HCT116 (cell line): ENCODE results near the gene CNPY2. TPM values are rescaled to one million over a fixed set of nuclear protein-coding genes. Genes with fewer than 3 reads are reported as not detected.
"Not testable (repeated sequence)": the region's sequence is repeated elsewhere in the genome, so short reads cannot be mapped to it uniquely, and the experiment has no call there.

ENCODE experiments used
- ATAC-seq: fragments of 200-7000 bp; cut with Tn5 transposase; 2 replicates; pipeline ENCODE4 v1.9.1; 2020; ENCODE audit warnings: mild to moderate bottlenecking, moderate library complexity
- BruUV-seq: library from RNA; stranded (reverse); fragments of 400-500 nt; replicated peaks from 2 replicates; lab custom pipeline; 2021; lab: Mats Ljungman, UMichigan
- CTCF ChIA-PET: fragments of 300-600 bp; sonication (Branson Sonifier 250); formaldehyde crosslinking; loops from one replicate; lab custom pipeline; 2021; ENCODE audit warnings: antibody characterized with exemption; lab: Charles Lee
- POLR2A ChIA-PET: fragments of 300-600, 350-600 bp; sonication (Branson Sonifier 250); formaldehyde crosslinking; loops from one replicate; lab custom pipeline; 2021; ENCODE audit warnings: antibody characterized with exemption; lab: Charles Lee
- RAD21 ChIA-PET, 2 experiments: fragments of 300-600 bp; sonication (Branson Sonifier 250); formaldehyde crosslinking; loops; one replicate each; lab custom pipeline; 2023; ENCODE audit warnings: low total read pairs in 2 of 2; ENCODE audit not compliant: uncharacterized antibody in 2 of 2, unreplicated experiment in 2 of 2, low non-redundant PET in 1 of 2; lab: Charles Lee
- DNase-seq: peaks from one replicate; pipeline ENCODE4 v3.0.0-alpha.2; 2010; ENCODE audit warnings: low read depth, low spot score
- H2AFZ ChIP-seq: fragments of 200-600 bp; shearing (Covaris generic), sonication (generic); 2 replicates; pipeline ENCODE4 v1.6.1; 2017; ENCODE audit warnings: low read depth, mixed run types, mixed read lengths, antibody characterized with exemption, low read length; ENCODE audit not compliant: poor library complexity, severe bottlenecking
- H3K27ac ChIP-seq: 2 replicates; pipeline ENCODE4 v1.5.1; 2012; ENCODE audit warnings: low read depth, low read length
- H3K27me3 ChIP-seq: fragments of 200-600 bp; sonication (generic); 2 replicates; pipeline ENCODE4 v1.6.1; 2016; ENCODE audit warnings: mixed run types, low read length, mixed read lengths; ENCODE audit not compliant: insufficient read depth
- H3K36me3 ChIP-seq, 2 experiments: fragments of 200-500 bp in 1 of 2; fragments of 200-600 bp in 1 of 2; sonication (Bioruptor generic) in 1 of 2; sonication (generic) in 1 of 2; 2 replicates each; pipeline versions ENCODE4 v1.5.1 to v1.6.1; 2014 to 2016; ENCODE audit warnings: low read length in 2 of 2, inconsistent platforms in 1 of 2, mixed read lengths in 1 of 2, mixed run types in 1 of 2; ENCODE audit not compliant: insufficient read depth in 2 of 2, control insufficient read depth in 1 of 2
- H3K4me1 ChIP-seq, 2 experiments: fragments of 200-600 bp in 1 of 2; sonication (generic) in 1 of 2; 2 replicates each; pipeline versions ENCODE4 v1.5.1 to v1.6.1; 2012 to 2017; ENCODE audit warnings: low read length in 2 of 2, inconsistent platforms in 1 of 2, mild to moderate bottlenecking in 1 of 2, mixed read lengths in 1 of 2, mixed run types in 1 of 2, moderate library complexity in 1 of 2; ENCODE audit not compliant: insufficient read depth in 2 of 2, control insufficient read depth in 1 of 2
- H3K4me2 ChIP-seq: fragments of 200-600 bp; sonication (generic); 2 replicates; pipeline ENCODE4 v1.6.1; 2017; ENCODE audit warnings: mixed run types, low read length, mixed read lengths
- H3K4me3 ChIP-seq, 2 experiments: fragments of 200-600 bp in 1 of 2; sonication (generic) in 1 of 2; replicated peaks in 1 of 2; 2 replicates each; pipeline ENCODE4 v1.5.1; 2011 to 2016; ENCODE audit warnings: low read length in 2 of 2, control low read depth in 1 of 2, low read depth in 1 of 2, mild to moderate bottlenecking in 1 of 2, mixed read lengths in 1 of 2, mixed run types in 1 of 2
- H3K79me2 ChIP-seq: fragments of 200-600 bp; sonication (generic); 2 replicates; pipeline ENCODE4 v1.6.1; 2017; ENCODE audit warnings: mild to moderate bottlenecking, mixed run types, low read length, moderate library complexity, mixed read lengths; ENCODE audit not compliant: insufficient read depth
- H3K9ac ChIP-seq: fragments of 200-600 bp; sonication (generic); 2 replicates; pipeline ENCODE4 v1.6.1; 2016; ENCODE audit warnings: low read length, mixed read lengths
- H3K9me2 ChIP-seq: fragments of 200-600 bp; sonication (generic), shearing (Covaris generic); 2 replicates; pipeline ENCODE4 v1.6.1; 2017; ENCODE audit warnings: mixed run types, mild to moderate bottlenecking, moderate library complexity; ENCODE audit not compliant: insufficient read depth
- H3K9me3 ChIP-seq, 2 experiments: fragments of 200-500 bp in 1 of 2; fragments of 200-600 bp in 1 of 2; sonication (Bioruptor generic) in 1 of 2; sonication (generic) in 1 of 2; 2 replicates each; pipeline ENCODE4 v1.6.1; 2014 to 2017; ENCODE audit warnings: low read length in 2 of 2, mixed read lengths in 2 of 2, inconsistent platforms in 1 of 2, low read depth in 1 of 2, mild to moderate bottlenecking in 1 of 2, mixed run types in 1 of 2, moderate library complexity in 1 of 2; ENCODE audit not compliant: control insufficient read depth in 1 of 2, insufficient read depth in 1 of 2
- H4K20me1 ChIP-seq: fragments of 200-600 bp; sonication (generic), shearing (Covaris generic); 2 replicates; pipeline ENCODE4 v1.6.1; 2017; ENCODE audit warnings: mixed run types, mild to moderate bottlenecking, moderate library complexity; ENCODE audit not compliant: insufficient read depth
- CBX3 ChIP-seq: IDR thresholded peaks from 2 replicates; pipeline ENCODE4 v1.6.1; 2012; ENCODE audit warnings: low read depth
- CEBPB ChIP-seq: IDR thresholded peaks from 2 replicates; pipeline ENCODE4 v1.6.1; 2012; ENCODE audit warnings: low read depth
- ELF1 ChIP-seq: IDR thresholded peaks from 2 replicates; pipeline ENCODE4 v1.6.1; 2012; ENCODE audit warnings: low read depth, borderline replicate concordance
- EZH2 ChIP-seq: fragments of 200-600 bp; sonication (generic); IDR thresholded peaks from 2 replicates; pipeline ENCODE4 v1.6.1; 2017; ENCODE audit warnings: antibody characterized with exemption, mixed run types
- FOSL1 ChIP-seq: IDR thresholded peaks from 2 replicates; pipeline ENCODE4 v1.6.1; 2012; ENCODE audit warnings: low read depth
- JUND ChIP-seq: IDR thresholded peaks from 2 replicates; pipeline ENCODE4 v1.6.1; 2012
- MAX ChIP-seq: IDR thresholded peaks from 2 replicates; pipeline ENCODE4 v1.6.1; 2012
- REST ChIP-seq: IDR thresholded peaks from 2 replicates; pipeline ENCODE4 v1.6.1; 2012; ENCODE audit warnings: low read depth
- SIN3A ChIP-seq: IDR thresholded peaks from 2 replicates; pipeline ENCODE4 v1.6.1; 2012; ENCODE audit warnings: low read depth
- SP1 ChIP-seq: IDR thresholded peaks from 2 replicates; pipeline ENCODE4 v1.6.1; 2012; ENCODE audit warnings: low read depth
- SRF ChIP-seq: IDR thresholded peaks from 2 replicates; pipeline ENCODE4 v1.6.1; 2012; ENCODE audit warnings: low read depth
- TCF7L2 ChIP-seq: IDR thresholded peaks from 2 replicates; pipeline ENCODE4 v1.7.0; 2011; ENCODE audit warnings: borderline replicate concordance, inconsistent platforms; ENCODE audit not compliant: insufficient read depth, insufficient read length; ENCODE audit errors: extremely low read depth
- YY1 ChIP-seq: IDR thresholded peaks from 2 replicates; pipeline ENCODE4 v1.6.1; 2011; ENCODE audit warnings: low read length, low read depth, moderate library complexity, mild to moderate bottlenecking; ENCODE audit not compliant: insufficient replicate concordance; ENCODE audit errors: extremely low read depth
- ZBTB33 ChIP-seq: IDR thresholded peaks from 2 replicates; pipeline ENCODE4 v1.6.1; 2011; ENCODE audit warnings: mild to moderate bottlenecking, low read length, moderate library complexity; ENCODE audit not compliant: insufficient replicate concordance; ENCODE audit errors: extremely low read depth
- ZFX ChIP-seq: fragments of 450-650 bp; IDR thresholded peaks from 2 replicates; pipeline ENCODE4 v1.6.1; 2017
- intact Hi-C: fragments of 100-400 bp; cut with micrococcal nuclease; formaldehyde crosslinking; loops from 2 replicates; pipeline ENCODE4 v1.10.0; 2022
- total RNA-seq: library from RNA; stranded (reverse); gene quantifications from one replicate; pipeline ENCODE4 v1.2.1, GENCODE V29; 2021; ENCODE audit not compliant: unreplicated experiment

Gene CNPY2
- total RNA-seq, 1 experiment from 2014 or later: 109 TPM

- H2AFZ ChIP-seq, CTCF ChIA-PET, H3K4me3 ChIP-seq, H3K36me3 ChIP-seq, DNase-seq, H3K9me2 ChIP-seq, H3K27me3 ChIP-seq, RAD21 ChIA-PET, H4K20me1 ChIP-seq, H3K27ac ChIP-seq, ATAC-seq, H3K9me3 ChIP-seq, H3K4me2 ChIP-seq, H3K79me2 ChIP-seq, H3K9ac ChIP-seq, intact Hi-C loops, H3K4me1 ChIP-seq, BruUV-seq: not testable (repeated sequence)
- POLR2A ChIA-PET: interaction anchor here (0.7 kb wide), 1 partner anchor 66 kb away, joined by 3 read pairs; no protein-coding TSS in a partner anchor
These were observed 26.5 kb upstream of the CNPY2 start for GRCh38 chr12:56342290-56342689.

GRCh38 chr12:56341616-56342015 is 25.8 kb upstream of the CNPY2 start:
- BruUV-seq: no TSS peak
- no peak overlapping the region for H3K4me2 ChIP-seq
- no peaks in the 10 kb centered on the region for H3K79me2 ChIP-seq
- no peak for TF ChIP-seq FOSL1
- TF ChIP-seq ELF1: no peak
- no peak for TF ChIP-seq JUND
- no peak for TF ChIP-seq YY1
- no peak for TF ChIP-seq EZH2
- no peak for TF ChIP-seq SP1
- no peak for TF ChIP-seq ZFX
- TF ChIP-seq MAX: no peak
- TF ChIP-seq CEBPB: no peak
- no peak for TF ChIP-seq SRF
- no peak for TF ChIP-seq CBX3
- TF ChIP-seq REST: no peak
- no peak for TF ChIP-seq ZBTB33
- TF ChIP-seq SIN3A: no peak
- TF ChIP-seq TCF7L2: no peak
- H4K20me1 ChIP-seq: no peaks in the 10 kb centered on the region
- no peaks in the 10 kb centered on the region for H3K27me3 ChIP-seq
- no peak overlapping the region for H2AFZ ChIP-seq
- POLR2A ChIA-PET: interaction anchor here (0.7 kb wide), 2 partner anchors 18 to 65 kb away, joined by 3 read pairs; partner anchors contain the start of gene STAT2
- no peaks in the 10 kb centered on the region; a peak in 1 of 4 replicates for H3K4me1 ChIP-seq
- no peaks in the 10 kb centered on the region for H3K9me2 ChIP-seq
- intact Hi-C loops: no loop called here
- CTCF ChIA-PET: no interaction called here
- no peak for DNase-seq
- H3K9ac ChIP-seq: no peak overlapping the region
- H3K27ac ChIP-seq: no peak overlapping the region
- RAD21 ChIA-PET: no interaction called here
- ATAC-seq: no peak
- no peak overlapping the region for H3K4me3 ChIP-seq
- no peaks in the 10 kb centered on the region for H3K9me3 ChIP-seq
- peaks cover 4 to 7% of the 10 kb centered on the region in 2 experiments; a peak in 3 of 4 replicates for H3K36me3 ChIP-seq
